Fibroblast of mammary gland (primary cell): Measurements from ENCODE around the gene THRAP3.
A peak's percentile ranks its signal among the peaks of the same experiment; 100 is the strongest.

Source experiments
- DNase-seq: peaks from one replicate; pipeline ENCODE4 v3.0.0-alpha.2; 2010; ENCODE audit warnings: low read depth
- H3K4me3 ChIP-seq: 2 replicates; pipeline ENCODE4 v1.5.1; 2011; ENCODE audit warnings: low read depth, mild to moderate bottlenecking, low read length, moderate library complexity; ENCODE audit not compliant: control insufficient read depth
- CTCF ChIP-seq: conservative IDR thresholded peaks from 2 replicates; pipeline ENCODE4 v1.5.1; 2011; ENCODE audit warnings: low read depth, low read length, inconsistent platforms; ENCODE audit not compliant: control insufficient read depth, insufficient read depth

Gene THRAP3

GRCh38 chr1:36349241-36349671 lies 125.0 kb downstream of the THRAP3 start:
- DNase-seq = peak; percentile 79
- no peak for TF ChIP-seq CTCF
- H3K4me3 ChIP-seq = no peak overlapping the region

GRCh38 chr1:36349839-36350238 lies 125.6 kb downstream of the THRAP3 start:
- no peak for TF ChIP-seq CTCF
- peak; percentile 24 for DNase-seq
- no peak overlapping the region for H3K4me3 ChIP-seq

GRCh38 chr1:36350659-36351226 lies 126.5 kb downstream of the THRAP3 start:
- peak; percentile 73 for DNase-seq
- peak overlapping the region; percentile 7 for H3K4me3 ChIP-seq
- no peak for TF ChIP-seq CTCF

GRCh38 chr1:36351227-36351977 lies 127.2 kb downstream of the THRAP3 start:
- TF ChIP-seq CTCF = peak; percentile 17
- H3K4me3 ChIP-seq = peak overlapping the region; percentile 7
- DNase-seq = peak; percentile 87

GRCh38 chr1:36352125-36352909 lies 128.1 kb downstream of the THRAP3 start:
- H3K4me3 ChIP-seq = no peak overlapping the region
- TF ChIP-seq CTCF = peak; percentile 7
- peak; percentile 57 for DNase-seq

GRCh38 chr1:36352910-36353878 lies 129.0 kb downstream of the THRAP3 start:
- TF ChIP-seq CTCF = no peak
- H3K4me3 ChIP-seq = no peak overlapping the region
- peak; percentile 78 for DNase-seq
